HUDEP-2 (cell line): Measurements from ENCODE around the gene ARSB.
"Not testable (repeated sequence)": the region's sequence is repeated elsewhere in the genome, so short reads cannot be mapped to it uniquely, and the experiment has no call there.

Experiments
- DNase-seq, 76 experiments: peaks; one replicate each; lab custom pipeline; 2025; ENCODE audit not compliant: unreplicated experiment in 76 of 76; lab: John Stamatoyannopoulos, UW

ARSB gene

DNA sequence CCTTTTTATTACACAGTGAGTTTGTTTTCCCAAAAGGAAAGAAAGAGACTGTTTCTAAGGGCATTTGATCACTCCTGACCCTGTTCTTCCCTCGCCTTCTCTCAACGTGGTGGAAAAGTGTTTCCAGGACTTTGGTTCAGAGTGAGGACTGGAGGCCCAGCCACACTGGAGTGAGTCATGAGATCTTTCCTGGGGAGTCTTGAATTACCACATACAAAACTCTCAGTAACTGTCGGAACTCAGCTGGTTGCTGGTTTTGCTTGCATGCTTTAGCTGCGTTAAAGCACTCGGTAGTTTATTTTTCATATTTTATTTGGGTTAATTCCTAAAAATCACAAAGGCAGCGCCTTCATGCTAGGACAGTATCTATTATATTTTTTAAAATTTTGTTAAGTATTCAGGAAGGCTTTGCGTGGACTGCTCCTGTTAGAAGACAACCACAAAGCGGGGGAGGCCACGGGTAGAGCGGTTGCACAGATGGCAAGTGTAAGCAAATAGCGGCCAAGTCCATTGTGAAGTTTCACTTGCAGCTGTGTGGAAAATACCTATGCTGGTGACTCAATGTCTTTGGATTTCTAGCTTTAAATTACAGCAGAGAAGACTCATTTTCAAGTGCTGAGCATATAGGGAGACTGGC lies 77.7 kb downstream of the ARSB start:
- no peak for DNase-seq

DNA sequence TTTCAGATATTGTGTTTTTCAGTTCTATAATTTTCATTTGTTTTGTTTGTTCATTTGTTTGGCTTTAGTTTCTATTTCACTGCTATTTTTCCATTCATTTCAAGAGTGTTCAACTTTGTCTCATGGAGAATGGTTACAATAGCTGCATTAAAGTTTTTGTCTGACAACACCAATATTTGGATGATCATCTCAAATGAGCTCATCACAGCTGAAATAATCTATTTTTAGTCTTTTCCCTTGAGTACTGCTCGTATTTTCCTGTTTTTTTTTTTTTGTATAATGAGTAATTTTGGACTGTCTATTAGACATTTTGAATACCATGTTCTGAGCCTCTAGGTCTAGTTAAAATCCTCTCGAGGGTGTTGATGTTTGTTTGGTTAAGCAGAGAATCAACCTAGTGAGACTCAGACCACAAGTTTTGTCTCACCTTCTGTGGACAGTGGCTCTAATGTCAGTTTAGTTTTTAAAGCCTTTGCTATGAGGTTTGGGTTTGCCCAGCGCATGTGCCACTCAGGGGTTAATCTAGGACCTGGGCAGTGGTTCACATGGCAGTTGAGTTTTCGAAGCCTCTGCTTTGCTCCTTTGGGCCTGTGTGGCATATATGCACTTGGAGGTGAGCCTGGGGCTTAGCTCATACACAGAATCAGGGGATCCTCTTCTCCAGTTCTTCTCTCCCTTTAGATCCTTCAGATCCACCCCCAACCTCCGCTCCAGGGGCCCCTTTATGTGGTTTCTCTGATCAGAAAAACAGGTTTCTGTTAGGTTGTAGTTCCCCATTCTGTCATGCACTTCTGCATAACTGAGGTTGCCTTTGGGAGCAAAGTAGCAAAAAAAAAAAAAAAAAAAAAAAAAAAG lies 79.8 kb downstream of the ARSB start:
- DNase-seq: no peak

DNA sequence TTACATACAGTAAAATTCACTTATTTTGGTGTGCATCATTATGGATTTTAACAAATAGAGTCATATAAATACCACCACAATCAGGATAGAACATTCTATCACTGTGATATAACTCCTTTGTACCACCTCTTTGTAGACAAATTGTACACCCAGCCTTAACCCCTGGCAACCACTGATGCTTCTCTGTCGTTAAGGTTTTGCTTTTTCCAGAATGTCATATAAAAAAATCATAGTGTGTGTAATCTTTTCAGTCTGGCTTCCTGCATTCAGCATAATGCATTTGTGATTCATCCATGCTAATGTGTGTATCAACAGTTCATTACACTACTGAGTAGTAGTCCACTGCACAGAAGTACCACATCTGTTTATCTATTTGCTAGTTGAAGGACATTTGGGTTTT lies 81.2 kb downstream of the ARSB start:
- no peak for DNase-seq

DNA sequence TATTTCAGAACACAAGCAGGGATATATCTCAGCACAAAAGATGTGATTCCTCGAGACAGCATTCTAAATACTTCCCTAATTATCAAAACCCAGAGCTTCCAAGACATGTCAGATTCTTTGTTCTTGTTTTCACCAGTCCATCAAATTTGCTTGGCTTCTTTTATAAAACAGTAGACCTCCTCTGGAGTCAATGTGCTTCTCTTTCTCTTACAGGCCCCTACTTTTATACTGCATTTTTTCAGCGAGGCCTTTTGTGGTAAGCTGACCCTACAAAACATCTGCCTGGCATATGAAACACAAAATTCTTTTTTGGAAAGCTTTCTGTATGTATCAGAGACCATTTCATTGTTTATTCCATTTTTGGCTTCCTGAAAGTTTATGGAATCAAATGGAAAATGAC lies 81.8 kb downstream of the ARSB start:
- DNase-seq: no peak

DNA sequence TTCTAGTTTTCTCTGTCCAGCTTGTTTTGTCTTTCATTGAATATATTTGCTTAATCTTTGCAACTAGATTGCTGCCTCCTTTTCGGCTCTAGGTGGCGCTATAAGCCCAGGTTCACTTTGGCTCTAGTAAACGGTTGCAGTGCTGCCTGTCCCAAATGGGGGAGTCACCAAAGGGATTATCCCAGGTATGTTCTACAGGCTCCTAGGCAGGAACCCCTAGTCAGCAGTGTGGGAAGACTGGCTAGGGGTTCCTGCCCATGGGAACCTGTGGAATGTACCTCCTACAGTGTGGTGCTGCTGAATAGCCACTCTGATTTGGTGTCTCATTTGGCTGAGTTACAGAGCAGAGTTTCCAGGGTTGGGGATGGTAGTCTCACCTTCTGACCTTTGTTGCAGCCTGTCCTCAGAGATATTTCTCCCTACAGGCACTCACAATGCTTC lies 85.2 kb downstream of the ARSB start:
- peak in 45 of 76 experiments; percentile 2 to 52 (median 20) for DNase-seq

DNA sequence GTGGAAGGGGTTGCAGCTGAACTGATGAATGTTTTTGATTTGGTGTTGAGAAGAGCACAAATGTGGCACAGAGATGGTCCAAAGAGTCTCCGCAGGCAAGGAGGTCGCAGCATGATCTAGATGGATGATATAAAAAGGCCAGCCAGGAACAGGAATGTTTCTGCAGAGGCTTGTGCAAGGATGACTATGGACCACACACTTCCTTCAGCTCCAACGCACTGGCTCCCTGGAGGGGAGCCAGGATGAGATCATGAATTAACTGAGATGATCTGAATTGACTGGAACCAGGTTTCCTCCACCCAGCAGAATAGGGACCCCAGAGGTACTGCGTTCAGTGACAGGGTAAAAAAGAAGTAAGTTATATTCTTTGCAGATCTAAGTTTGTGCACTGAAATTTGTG lies 89.0 kb downstream of the ARSB start:
- DNase-seq: no peak

DNA sequence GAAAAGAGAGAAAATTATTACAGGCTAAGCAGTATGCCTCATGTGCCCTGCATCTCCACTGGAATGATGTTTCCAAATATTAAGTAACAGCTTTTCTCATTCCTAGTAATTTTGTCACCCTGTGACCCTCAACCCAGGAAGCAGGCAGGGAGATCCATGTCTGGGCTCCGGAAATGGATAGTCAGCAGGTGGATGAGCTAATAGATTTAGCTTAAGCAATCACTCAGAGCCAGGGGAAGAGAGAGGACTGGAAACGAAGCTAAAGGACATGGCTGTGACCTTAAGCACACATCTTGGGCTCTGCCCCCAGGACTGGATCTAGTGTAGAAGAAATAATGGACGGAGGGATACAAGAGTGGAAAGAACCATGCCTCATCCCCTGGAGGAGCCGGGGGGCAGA lies 89.5 kb downstream of the ARSB start:
- DNase-seq: no peak

DNA sequence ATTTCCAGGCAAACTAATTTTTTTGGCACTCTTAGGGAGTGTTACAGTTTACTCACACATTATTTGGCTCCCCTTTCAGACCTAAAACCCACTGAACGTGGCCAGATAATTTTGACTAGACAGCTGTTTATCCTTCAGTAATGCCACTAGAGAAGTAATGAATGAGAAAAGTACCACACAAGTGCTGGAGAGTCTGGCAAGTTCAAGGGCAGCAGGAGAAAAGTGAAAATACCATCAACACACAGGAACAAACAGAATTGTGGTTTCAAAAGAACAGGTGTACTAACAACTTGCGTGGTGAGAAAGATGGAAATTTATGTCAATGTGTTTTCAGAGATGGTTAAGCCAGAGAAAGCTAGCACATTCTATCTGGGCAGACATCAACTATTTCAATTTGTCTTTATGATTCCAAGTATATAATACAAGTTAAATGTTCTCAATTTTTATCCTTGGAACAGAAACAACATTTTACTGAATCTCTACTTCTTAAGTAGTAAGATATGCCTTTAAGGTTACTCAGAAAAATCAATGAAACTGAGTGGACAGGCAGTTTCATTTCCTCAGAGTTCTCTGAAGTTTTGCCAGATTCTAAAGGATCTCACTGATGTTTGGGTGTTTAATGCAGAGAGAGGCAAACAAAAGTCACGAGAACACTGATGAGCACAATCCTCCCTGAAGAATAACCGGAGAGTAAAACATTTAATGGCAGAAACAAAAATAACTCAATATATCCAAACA lies 91.0 kb downstream of the ARSB start:
- no peak for DNase-seq

DNA sequence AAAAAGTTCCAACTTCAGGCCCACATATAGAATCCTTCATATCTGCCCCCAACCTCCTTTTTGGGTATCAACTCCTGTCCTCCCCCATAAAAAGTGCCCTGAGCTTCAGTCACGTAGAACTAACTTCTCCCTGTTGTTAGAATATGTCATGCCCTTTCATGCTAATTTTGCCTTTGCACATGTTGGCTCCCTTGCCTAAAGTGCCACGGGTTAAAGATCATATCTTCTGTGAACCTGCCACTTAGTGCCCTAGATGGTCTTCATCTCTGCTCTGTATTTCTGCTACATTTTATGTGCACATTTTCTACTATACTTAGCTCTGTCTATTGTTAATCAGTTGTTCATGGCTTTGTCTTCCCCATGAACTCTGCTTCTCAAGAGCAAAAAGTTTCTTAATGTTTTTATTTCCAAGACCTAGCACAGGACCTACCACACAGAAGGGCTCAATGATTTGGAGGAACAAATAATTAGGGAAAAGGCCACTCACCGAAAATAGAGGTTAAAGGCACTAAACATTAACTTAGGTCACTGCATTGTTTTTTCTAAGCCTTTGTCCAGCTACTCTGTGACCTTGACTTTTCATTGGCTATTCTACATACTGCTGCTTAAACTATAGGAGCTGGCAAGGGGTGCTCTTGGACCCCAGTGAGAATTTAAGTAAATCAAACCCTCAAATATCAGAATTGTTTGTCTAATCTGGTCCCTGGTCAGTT lies 94.3 kb downstream of the ARSB start:
- no peak for DNase-seq

DNA sequence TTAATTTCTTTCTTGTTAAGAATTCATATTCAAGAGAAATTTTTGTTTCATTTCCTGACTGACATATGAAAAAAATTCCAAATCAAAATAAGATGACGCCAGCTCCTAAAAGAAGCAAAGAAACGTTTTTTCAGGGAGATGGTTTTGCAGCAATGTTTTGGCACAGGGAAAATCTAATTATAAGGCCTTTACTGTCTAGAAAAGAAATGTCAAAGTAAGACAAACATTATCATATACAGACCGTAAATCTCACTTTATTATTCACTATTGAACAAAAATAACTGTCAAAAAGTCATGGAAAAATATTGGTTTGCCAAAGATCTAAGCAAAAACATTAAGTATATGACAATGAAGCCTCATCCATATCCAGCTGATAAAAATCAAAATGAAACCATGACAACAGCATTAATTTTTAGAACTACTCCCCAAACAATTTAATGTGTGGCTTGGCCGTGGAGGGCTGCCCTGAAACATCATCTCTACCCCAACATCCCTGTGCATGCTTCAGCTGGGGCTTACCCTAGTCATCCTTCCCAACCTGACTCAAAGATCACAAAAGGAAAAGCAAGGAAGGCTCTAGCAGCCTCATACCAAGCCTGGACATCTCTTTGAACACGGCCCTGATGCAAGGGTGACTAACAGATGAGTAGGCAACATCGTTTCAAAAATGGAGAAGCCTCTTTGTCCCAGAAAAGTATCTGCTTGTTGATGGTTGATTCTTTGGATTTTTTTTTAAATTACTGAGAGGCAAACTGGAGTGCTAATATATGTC lies 95.6 kb downstream of the ARSB start:
- no peak for DNase-seq

DNA sequence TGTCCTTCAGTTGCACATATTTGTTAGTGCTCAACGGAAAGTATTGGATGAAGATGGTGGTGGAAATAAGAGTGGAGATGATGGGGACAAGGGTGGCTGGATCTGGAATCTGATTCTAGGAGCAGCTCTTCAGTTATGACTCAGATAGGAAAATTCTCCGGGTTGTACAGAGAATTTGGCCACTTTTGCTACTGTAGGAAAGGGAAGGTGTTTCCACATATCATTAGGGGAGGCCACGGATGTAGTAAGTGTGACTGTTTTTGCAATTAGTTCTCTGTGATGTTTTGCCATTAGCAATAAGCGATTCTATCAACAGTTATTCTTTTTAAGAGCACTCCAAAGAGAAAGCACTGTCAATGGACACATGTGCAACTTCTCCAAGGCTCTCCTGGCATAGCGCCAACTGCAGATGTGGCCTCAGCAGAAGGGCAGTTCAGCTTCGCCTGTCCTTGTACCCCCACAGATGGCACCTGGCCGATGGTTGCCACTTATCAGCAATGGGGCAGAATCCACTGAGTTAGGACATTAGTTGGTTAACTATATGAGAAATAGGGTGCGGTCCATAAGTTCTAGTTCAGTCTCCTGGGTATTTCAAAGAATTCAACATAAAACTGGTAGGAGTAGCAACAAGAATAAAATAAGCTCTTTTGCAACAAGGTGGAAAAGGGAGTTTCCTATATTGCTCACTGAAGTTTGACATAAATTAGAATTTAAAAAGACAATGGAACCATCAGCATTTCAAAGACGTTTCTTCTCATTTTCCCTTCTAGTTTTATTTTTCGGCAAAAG lies 96.3 kb downstream of the ARSB start:
- DNase-seq: peak in 9 of 76 experiments; percentile 0 to 26 (median 4)

DNA sequence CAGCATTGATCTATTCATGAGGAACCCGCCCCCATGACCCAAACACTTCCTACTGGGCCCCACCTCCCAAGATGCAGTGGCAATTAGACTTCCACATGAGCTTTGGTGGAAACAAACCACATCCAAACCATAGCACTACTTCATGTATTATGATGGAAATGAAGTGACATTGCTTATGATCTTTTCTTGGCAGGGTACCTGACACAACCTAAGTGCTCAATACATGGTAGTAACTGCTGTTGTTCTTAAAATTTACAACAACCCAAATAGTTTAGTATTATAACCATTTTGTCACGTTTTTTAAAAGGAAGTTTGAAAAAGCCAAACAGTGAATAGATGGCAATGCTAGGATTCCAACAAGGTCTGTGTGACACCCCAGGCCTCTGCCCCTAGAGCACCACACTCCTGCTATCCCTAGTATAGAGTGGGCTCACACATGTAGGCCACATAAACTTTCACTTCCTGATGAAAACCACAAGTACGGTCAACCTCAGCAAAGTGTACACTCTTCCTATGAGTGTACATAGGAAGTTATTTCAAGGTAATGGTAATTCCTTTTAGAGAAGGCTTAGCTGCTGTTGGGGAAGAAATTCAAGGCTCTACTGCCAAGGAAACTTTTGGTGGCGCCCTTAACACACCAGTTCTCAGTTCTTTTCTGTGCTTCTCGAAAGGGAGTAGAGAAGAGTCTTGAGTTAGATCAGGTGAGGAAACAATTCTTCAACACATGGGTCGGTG lies 97.6 kb downstream of the ARSB start:
- DNase-seq: no peak

DNA sequence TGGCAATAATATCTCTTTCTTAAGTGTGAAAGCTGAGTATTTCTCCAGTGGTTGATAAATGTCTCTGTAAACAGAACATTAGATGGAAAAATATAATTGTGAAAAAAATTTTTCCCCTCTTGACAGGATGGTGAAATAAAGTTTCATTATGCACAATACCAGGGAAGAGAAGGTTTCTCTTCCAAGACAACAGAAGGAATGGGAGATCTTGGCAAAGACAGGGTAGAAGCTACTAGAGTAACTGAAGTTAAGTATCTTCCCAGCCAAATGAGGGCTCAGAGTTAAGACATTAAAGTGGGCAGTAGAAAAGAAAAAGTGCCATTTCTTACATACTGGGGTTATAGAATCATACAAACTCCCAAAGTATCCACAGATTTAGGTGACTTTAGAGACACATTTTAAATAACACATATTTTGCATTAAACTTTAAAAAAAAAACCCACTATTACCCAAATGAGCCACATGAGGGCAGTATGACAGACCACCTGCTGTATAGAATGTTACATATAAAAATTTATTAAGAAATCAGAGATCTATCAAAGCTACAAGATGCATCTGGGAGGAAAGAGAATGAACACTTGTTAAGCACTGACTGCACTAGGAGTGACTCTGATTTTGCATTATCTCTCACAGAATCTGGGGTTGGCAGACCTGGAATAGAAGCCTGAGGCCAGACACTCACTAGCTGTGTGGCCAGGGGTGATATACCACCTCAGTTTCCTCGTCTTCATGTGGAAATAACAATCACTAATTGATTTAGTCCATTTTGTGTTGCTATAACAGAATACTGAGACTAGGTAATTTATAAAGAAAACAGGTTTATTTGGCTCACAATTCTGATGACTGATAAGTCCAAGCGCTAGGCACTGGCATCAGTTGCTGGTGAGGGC lies 98.5 kb downstream of the ARSB start:
- DNase-seq: no peak

DNA sequence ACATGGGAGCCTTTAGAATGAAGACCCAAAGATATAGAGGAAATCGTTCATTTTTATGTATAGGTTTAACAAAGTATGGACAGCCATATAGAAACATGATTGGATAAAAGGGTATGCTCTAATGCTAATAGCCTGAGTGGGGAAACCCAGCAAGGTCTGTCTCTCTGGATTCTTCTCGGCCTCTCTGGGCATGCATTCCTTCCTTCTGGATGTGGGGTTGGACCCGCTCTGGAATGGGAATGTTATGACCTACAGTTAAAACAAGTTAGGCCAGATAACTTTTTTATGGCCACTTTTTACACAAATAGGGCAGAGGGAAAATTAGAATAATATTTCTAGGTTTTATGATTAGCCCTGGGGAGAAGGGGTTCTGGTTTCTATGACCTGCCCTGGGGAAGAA lies 103.2 kb downstream of the ARSB start:
- DNase-seq: no peak

DNA sequence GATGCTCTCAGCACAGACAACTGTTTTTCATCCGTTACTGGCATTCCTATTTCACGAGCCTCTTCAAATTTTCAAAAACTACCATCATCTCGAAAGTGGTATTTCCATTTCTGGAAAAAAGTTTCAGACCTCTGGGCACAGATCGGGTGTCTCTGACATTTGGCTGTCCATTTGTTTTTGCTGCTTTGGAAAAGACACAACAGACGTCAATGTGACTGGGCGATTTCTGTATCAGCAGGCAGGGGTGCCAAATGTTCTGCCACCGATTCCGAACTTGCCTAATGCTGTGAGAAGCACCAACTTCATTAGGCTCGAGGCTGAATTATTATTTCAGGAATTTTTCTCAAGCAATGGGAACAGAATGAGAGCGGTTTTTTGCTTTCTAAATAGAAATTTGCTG lies 105.6 kb downstream of the ARSB start:
- no peak for DNase-seq

DNA sequence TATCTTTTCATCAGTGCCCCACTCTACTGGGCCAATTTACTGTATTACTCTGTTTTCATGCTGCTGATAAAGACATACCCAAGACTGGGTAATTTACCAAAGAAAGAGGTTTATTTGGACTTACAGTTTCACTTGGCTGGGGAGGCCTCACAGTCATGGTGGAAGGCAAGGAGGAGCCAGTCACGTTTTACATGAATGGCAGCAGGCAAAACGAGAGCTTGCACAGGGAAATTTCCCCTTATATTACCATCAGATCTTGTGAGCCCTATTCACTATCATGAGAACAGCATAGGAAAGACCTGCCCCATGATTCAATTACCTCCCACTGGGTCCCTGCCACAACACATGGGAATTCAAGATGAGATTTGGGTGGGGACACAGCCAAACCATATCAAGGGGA lies 119.0 kb downstream of the ARSB start:
- DNase-seq: not testable (repeated sequence)

DNA sequence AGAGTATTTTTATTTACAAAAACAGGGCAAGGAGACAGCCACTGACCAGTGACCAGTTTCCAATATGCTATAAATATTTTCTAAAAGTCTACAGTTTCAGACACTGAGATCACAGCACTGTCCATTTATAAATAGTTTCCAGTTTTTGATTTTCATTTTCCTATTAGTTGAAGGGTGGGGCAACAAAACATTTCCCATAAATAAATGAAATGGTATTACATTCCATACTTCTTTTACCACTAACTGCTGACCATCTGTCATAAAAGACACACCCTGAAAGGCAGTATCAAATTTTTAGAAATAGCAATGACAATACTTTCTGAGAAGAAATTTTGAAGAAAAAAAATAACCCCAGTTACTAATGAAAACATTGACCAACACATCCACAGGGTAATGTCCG lies 126.7 kb downstream of the ARSB start:
- no peak for DNase-seq

DNA sequence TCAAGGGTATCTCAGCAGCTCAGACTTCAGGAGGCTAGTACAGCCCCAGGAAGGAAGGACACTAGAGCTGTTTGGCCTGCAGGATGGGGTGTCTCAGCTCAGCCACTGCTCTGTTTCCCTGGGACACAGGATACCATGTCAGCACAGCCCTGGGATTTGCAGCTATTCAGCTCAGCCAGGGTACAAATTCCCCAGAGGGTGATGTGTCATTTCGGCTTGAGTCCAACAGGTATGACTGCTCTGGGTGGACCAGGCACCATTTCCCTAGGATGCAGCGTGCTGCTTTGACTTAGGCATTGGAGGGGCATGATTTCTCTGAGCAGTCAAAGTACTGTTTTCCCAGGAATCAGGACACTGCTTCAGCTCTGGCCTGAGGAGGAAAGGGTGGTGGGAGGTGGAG lies 130.1 kb downstream of the ARSB start:
- DNase-seq: no peak
